SH-SY5Y (cell line): ENCODE measurements around the gene MLH3.

ENCODE experiments used
- GATA2 ChIP-seq: IDR thresholded peaks from 2 replicates; pipeline ENCODE4 v1.6.1; 2011; ENCODE audit warnings: mild to moderate bottlenecking, low read depth, low read length
- GATA3 ChIP-seq: IDR thresholded peaks from 2 replicates; pipeline ENCODE4 v1.6.1; 2011; ENCODE audit warnings: low read depth, mild to moderate bottlenecking, low read length, moderate library complexity

DNA sequence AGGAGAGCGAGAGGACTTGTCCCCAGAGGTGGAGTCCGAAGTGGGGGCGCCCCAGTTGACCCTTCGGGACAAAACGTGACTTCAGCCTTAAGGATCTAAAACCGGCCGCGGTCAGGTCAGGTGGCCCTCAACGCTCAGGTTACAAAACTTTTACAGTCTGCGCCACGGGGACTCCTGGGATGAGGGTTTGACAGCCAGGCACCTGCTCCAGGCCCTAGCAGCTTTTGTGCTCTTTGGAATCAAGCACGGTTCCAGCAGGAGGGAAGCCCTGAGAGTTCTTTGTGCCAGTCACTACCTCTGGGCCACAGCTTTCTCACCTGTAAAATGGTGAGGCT, 18.5 kb upstream of the MLH3 start:
- TF ChIP-seq GATA2 (no peak), GATA3 (no peak)
